IMR-90 (cell line): ENCODE measurements around the gene DOK1. TPM values are rescaled to one million over a fixed set of nuclear protein-coding genes. Genes with fewer than 3 reads are reported as not detected.

Source experiments
- ATAC-seq: fragments of 200-7000 bp; cut with Tn5 transposase; 2 replicates; pipeline ENCODE4 v1.9.1; 2020; ENCODE audit warnings: low read depth, mild to moderate bottlenecking, moderate library complexity
- Bru-seq: library from RNA; stranded (reverse); fragments of 400-500 nt; gene quantifications from one replicate; lab custom pipeline; 2021; lab: Mats Ljungman, UMichigan
- BruChase-seq, 2 experiments: library from RNA; stranded (reverse); fragments of 400-500 nt; gene quantifications; one replicate each; lab custom pipeline; 2021; lab: Mats Ljungman, UMichigan
- BruUV-seq: library from RNA; stranded (reverse); fragments of 400-500 nt; replicated peaks from 2 replicates; lab custom pipeline; 2021; lab: Mats Ljungman, UMichigan
- CTCF ChIA-PET: fragments of 300-600 bp; formaldehyde crosslinking; extraction: SDS; loops from one replicate; lab custom pipeline; 2021; ENCODE audit warnings: antibody characterized with exemption; lab: Yijun Ruan, JAX
- POLR2A ChIA-PET: fragments of 300-600 bp; sonication (Branson Sonifier 250); formaldehyde crosslinking; loops from one replicate; lab custom pipeline; 2022; ENCODE audit warnings: antibody characterized with exemption; ENCODE audit not compliant: unreplicated experiment; lab: Charles Lee
- DNase-seq: peaks from one replicate; pipeline ENCODE4 v3.0.0; 2013
- H2AFZ ChIP-seq: replicated peaks from 2 replicates; pipeline ENCODE3; 2013; ENCODE audit warnings: low read length, mild to moderate bottlenecking; ENCODE audit not compliant: poor library complexity
- H2AK5ac ChIP-seq: 2 replicates; pipeline ENCODE4 v1.6.1; 2013; ENCODE audit warnings: low read depth, low read length, inconsistent platforms
- H2AK9ac ChIP-seq: replicated peaks from 2 replicates; pipeline ENCODE3; 2013; ENCODE audit warnings: mild to moderate bottlenecking, low read depth, low read length, moderate library complexity; ENCODE audit not compliant: poor library complexity
- H2BK120ac ChIP-seq: 2 replicates; pipeline ENCODE4 v1.6.1; 2013; ENCODE audit warnings: low read depth, low read length, inconsistent platforms
- H2BK15ac ChIP-seq: 3 replicates; pipeline ENCODE4 v1.6.1; 2013; ENCODE audit warnings: low read depth, low read length, inconsistent platforms
- H2BK20ac ChIP-seq: 2 replicates; pipeline ENCODE4 v1.6.1; 2013; ENCODE audit warnings: low read depth, mild to moderate bottlenecking, inconsistent platforms, low read length, moderate library complexity
- H2BK5ac ChIP-seq: 2 replicates; pipeline ENCODE4 v1.6.1; 2013; ENCODE audit warnings: mild to moderate bottlenecking, low read depth, low read length, inconsistent platforms; ENCODE audit not compliant: poor library complexity, severe bottlenecking
- H3K14ac ChIP-seq: replicated peaks from 2 replicates; pipeline ENCODE4 v1.6.1; 2013; ENCODE audit warnings: low read depth, low read length, inconsistent platforms
- H3K18ac ChIP-seq: 2 replicates; pipeline ENCODE4 v1.6.1; 2013; ENCODE audit warnings: low read depth, low read length, control low read depth
- H3K23ac ChIP-seq: 2 replicates; pipeline ENCODE4 v1.6.1; 2013; ENCODE audit warnings: low read depth, low read length, inconsistent platforms
- H3K27ac ChIP-seq: 2 replicates; pipeline ENCODE4 v1.5.1; 2013; ENCODE audit warnings: mild to moderate bottlenecking, control low read depth, low read length; ENCODE audit not compliant: insufficient read depth
- H3K27me3 ChIP-seq: 2 replicates; pipeline ENCODE4 v1.6.1; 2013; ENCODE audit warnings: low read length; ENCODE audit not compliant: control insufficient read depth, insufficient read depth
- H3K36me3 ChIP-seq: 2 replicates; pipeline ENCODE4 v1.6.1; 2013; ENCODE audit warnings: low read length, mixed read lengths; ENCODE audit not compliant: control insufficient read depth, insufficient read depth
- H3K4ac ChIP-seq: 2 replicates; pipeline ENCODE4 v1.6.1; 2013; ENCODE audit warnings: low read depth, low read length, inconsistent platforms
- H3K4me1 ChIP-seq: 2 replicates; pipeline ENCODE4 v1.6.1; 2013; ENCODE audit warnings: low read length, mixed read lengths; ENCODE audit not compliant: control insufficient read depth, insufficient read depth
- H3K4me2 ChIP-seq: 2 replicates; pipeline ENCODE4 v1.6.1; 2013; ENCODE audit warnings: low read depth, mild to moderate bottlenecking, control low read depth, low read length, moderate library complexity
- H3K4me3 ChIP-seq: 2 replicates; pipeline ENCODE4 v1.5.1; 2013; ENCODE audit warnings: low read depth, mild to moderate bottlenecking, control low read depth, low read length, moderate library complexity; ENCODE audit not compliant: insufficient read depth
- H3K56ac ChIP-seq: 2 replicates; pipeline ENCODE4 v1.6.1; 2013; ENCODE audit warnings: low read length, inconsistent platforms; ENCODE audit not compliant: insufficient read depth; ENCODE audit errors: extremely low read depth
- H3K79me1 ChIP-seq, 2 experiments: 2 replicates each; pipeline ENCODE4 v1.6.1; 2013; ENCODE audit warnings: low read length in 2 of 2, inconsistent platforms in 1 of 2, low read depth in 1 of 2
- H3K9ac ChIP-seq: 2 replicates; pipeline ENCODE4 v1.6.1; 2013; ENCODE audit warnings: low read depth, low read length, control low read depth
- H3K9me1 ChIP-seq: 2 replicates; pipeline ENCODE4 v1.6.1; 2013; ENCODE audit warnings: low read length, inconsistent platforms; ENCODE audit not compliant: insufficient read depth
- H3K9me3 ChIP-seq: 2 replicates; pipeline ENCODE4 v1.6.1; 2013; ENCODE audit warnings: low read length; ENCODE audit not compliant: control insufficient read depth, insufficient read depth
- H4K20me1 ChIP-seq: 2 replicates; pipeline ENCODE4 v1.6.1; 2013; ENCODE audit warnings: low read length, inconsistent platforms; ENCODE audit not compliant: insufficient read depth
- H4K5ac ChIP-seq: 2 replicates; pipeline ENCODE4 v1.6.1; 2013; ENCODE audit warnings: mild to moderate bottlenecking, low read depth, low read length, control low read depth
- H4K8ac ChIP-seq, 2 experiments: 2 replicates each; pipeline ENCODE4 v1.6.1; 2013; ENCODE audit warnings: low read depth in 2 of 2, low read length in 2 of 2, control low read depth in 1 of 2, inconsistent platforms in 1 of 2
- H4K91ac ChIP-seq: 2 replicates; pipeline ENCODE4 v1.6.1; 2013; ENCODE audit warnings: low read depth, low read length, inconsistent platforms; ENCODE audit not compliant: insufficient read depth
- BHLHE40 ChIP-seq: fragments of 150-350 bp; IDR thresholded peaks from 2 replicates; pipeline ENCODE4 v1.6.1; 2016; ENCODE audit warnings: mild to moderate bottlenecking, low read depth, low read length
- MAFK ChIP-seq: IDR thresholded peaks from 2 replicates; pipeline ENCODE4 v1.6.1; 2012; ENCODE audit warnings: low read depth, low read length, improper control_type of control experiment
- MAZ ChIP-seq: IDR thresholded peaks from 2 replicates; pipeline ENCODE4 v1.6.1; 2012; ENCODE audit warnings: low read depth, mild to moderate bottlenecking, low read length, improper control_type of control experiment, moderate library complexity, borderline replicate concordance
- MXI1 ChIP-seq: IDR thresholded peaks from 2 replicates; pipeline ENCODE4 v1.6.1; 2012; ENCODE audit warnings: low read depth, mild to moderate bottlenecking, low read length, moderate library complexity, borderline replicate concordance
- POLR2A ChIP-seq: IDR thresholded peaks from 2 replicates; pipeline ENCODE4 v1.6.1; 2012; ENCODE audit warnings: mild to moderate bottlenecking, low read depth, low read length
- RCOR1 ChIP-seq: IDR thresholded peaks from 2 replicates; pipeline ENCODE4 v1.6.1; 2012; ENCODE audit warnings: mild to moderate bottlenecking, low read length, improper control_type of control experiment; ENCODE audit not compliant: insufficient replicate concordance
- SMC3 ChIP-seq: fragments of 150-350 bp; IDR thresholded peaks from 2 replicates; pipeline ENCODE4 v1.6.1; 2016; ENCODE audit warnings: low read depth, mild to moderate bottlenecking, antibody characterized with exemption, low read length, moderate library complexity
- WGBS, 2 experiments: methylation state at CpG; one replicate each; pipeline versions ENCODE4 v1.1.5 to v1.1.7; 2013; ENCODE audit warnings: missing lambda C conversion rate in 2 of 2; ENCODE audit not compliant: insufficient read length in 1 of 2; ENCODE audit errors: extremely low coverage in 2 of 2; 5-methylcytosine and 5-hydroxymethylcytosine counted together
- dilution Hi-C: fragments of 300-500 bp; cut with HindIII; formaldehyde crosslinking; loops from one replicate; pipeline ENCODE4 v1.14.3; 2018; ENCODE audit warnings: low sequenced_read_pairs; ENCODE audit not compliant: unreplicated experiment
- in situ Hi-C: fragments of 300-500 bp; cut with MboI; formaldehyde crosslinking; loops from 3 replicates; pipeline ENCODE4 v1.14.3; 2019; ENCODE audit warnings: low sequenced_read_pairs, inconsistent platforms, mixed read lengths
- intact Hi-C: fragments of 100-400 bp; cut with micrococcal nuclease; formaldehyde crosslinking; loops from 2 replicates; pipeline ENCODE4 v1.10.0; 2022
- long read RNA-seq: library from polyadenylated mRNA; unstranded; transcript quantifications from one replicate; pipeline ENCODE4 v2.0.0, GENCODE V29; 2021; ENCODE audit not compliant: unreplicated experiment
- polyA plus RNA-seq, 3 experiments: library from polyadenylated mRNA; depleted of rRNA; stranded (reverse); fragments of >200 nt; gene quantifications; 2 replicates each; pipeline ENCODE4 v1.2.3, GENCODE V29; 2012; ENCODE audit warnings: low replicate concordance in 1 of 3
- total RNA-seq: library from RNA; depleted of rRNA; stranded (reverse); fragments of >200 nt; gene quantifications from 2 replicates; pipeline ENCODE4 v1.2.3, GENCODE V29; 2012; rRNA removed

Gene DOK1
- 12.2 and 15.4 TPM in 2 replicates for total RNA-seq
- polyA plus RNA-seq (2012; rRNA removed): 17.5 and 17.6 TPM in 2 replicates
- 22.6 and 23.7 TPM in 2 replicates for polyA plus RNA-seq (2012; cell fraction: cytosol; rRNA removed)
- 13.0 and 33.0 TPM in 2 replicates for polyA plus RNA-seq (2012; cell fraction: nucleus; rRNA removed; ENCODE audit: low replicate concordance)
- Bru-seq, nascent RNA: percentile 45 among the genes with signal in this experiment
- BruChase-seq, experiment 1, labeled RNA remaining after a 6-hour chase: percentile 42 among the genes with signal in this experiment
- BruChase-seq, experiment 2, labeled RNA remaining after a 2-hour chase: percentile 46 among the genes with signal in this experiment
- long read RNA-seq, transcript DOK1-201 (5 exons, 2,555 nt): major isoform, 18 of 56 reads
- long read RNA-seq, transcript DOK1-205 (4 exons, 1,807 nt): minor isoform, 6 of 56 reads
- long read RNA-seq, partial matches to known transcripts: 0 of 56 reads
- long read RNA-seq, other reads (novel, unspliced or antisense): 27 of 56 reads

DNA sequence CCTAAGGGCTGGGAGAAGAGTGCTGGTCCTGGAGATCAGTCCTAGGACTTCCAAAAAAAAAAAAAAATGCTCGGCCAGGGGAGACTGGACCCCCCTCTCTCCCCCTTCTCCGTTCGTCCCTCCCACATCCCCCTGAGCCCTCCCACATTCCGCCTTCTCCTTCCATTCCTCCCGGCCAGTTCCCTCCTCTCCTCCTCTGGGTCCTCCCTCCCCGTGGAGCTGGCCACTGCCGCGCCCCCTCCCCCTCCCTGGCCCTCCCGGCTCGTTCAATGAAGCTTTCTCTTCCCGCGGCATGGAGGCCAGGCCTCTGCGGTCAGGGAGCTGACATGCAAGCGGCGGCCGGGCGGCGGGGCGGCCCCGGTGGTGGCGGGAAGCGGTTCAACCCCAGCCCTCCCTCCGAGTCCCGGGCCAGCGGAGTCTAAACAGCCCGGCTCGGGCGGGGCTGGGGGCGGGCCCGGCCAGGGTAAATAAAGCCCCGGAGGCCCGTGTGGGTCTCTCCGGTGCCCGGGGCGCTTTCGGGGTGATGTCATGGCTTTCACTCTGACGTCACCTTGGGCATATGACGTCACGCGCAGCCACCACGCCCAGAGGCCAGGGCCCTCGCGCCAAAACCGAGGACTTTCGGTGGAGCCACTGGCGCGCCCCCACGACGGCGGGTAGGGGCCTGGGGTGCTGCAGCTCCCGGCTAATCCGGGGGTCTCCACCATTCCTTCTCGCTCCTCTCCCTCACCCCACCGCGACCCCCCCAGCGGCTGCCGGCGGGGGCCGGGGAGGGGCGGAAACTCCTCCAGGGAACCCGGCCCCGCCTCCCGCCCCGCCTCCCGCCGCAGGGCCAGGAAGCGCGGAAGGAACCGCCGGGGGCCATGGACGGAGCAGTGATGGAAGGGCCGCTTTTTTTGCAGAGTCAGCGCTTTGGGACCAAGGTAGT is at the start of gene DOK1, which contains the start of gene LOXL3:
Gene DOK1, plus strand, starts transcription at position 829 of the 928 bp plus-strand sequence. Its CDS starts 35 bp downstream, at position 864.
Gene LOXL3, minus strand, starts transcription at position 51 of the 928 bp plus-strand sequence. CDS start 1,308 bp downstream, outside the sequence.
- H2BK5ac ChIP-seq: peak within 1 kb of the TSS; percentile 87
- TF ChIP-seq MXI1 (no peak; the same call in 1 of the 2 replicates), BHLHE40 (no peak), MAFK (peak; percentile 99), MAZ (peak; percentile 91), RCOR1 (no peak), POLR2A (peak; percentile 30; the same call in 1 of the 2 replicates), SMC3 (no peak)
- peak within 1 kb of the TSS; percentile 88 for H3K4me2 ChIP-seq
- H2AK5ac ChIP-seq: peak within 1 kb of the TSS; percentile 90
- peak within 1 kb of the TSS; percentile 97 for H4K5ac ChIP-seq
- intact Hi-C loops (loop anchor here (1.0 to 2.0 kb wide), 2 partner anchors 33 to 47 kb away; partner anchors contain the start of gene PCGF1), in situ Hi-C loops (no loop called here), dilution Hi-C loops (no loop called here)
- peak within 1 kb of the TSS; percentile 98 for H3K4ac ChIP-seq
- peak within 1 kb of the TSS; percentile 77 for H3K18ac ChIP-seq
- peak within 1 kb of the TSS; percentile 58 for H2BK20ac ChIP-seq
- no TSS peak for BruUV-seq
- peak within 1 kb of the TSS; percentile 97 for H2AK9ac ChIP-seq
- peak within 1 kb of the TSS; percentile 98 for H4K91ac ChIP-seq
- peaks cover 22% of the 10 kb centered on the region for H3K4me1 ChIP-seq
- peak within 1 kb of the TSS; percentile 98 for H2AFZ ChIP-seq
- H3K56ac ChIP-seq: peak within 1 kb of the TSS; percentile 66
- peaks cover 20 to 68% of the 10 kb centered on the region in 2 experiments for H3K79me1 ChIP-seq
- ATAC-seq (peak; percentile 85), DNase-seq (peak; percentile 88)
- H3K27me3 ChIP-seq: no peaks in the 10 kb centered on the region
- POLR2A ChIA-PET: interaction anchor here (0.6 to 1.5 kb wide), 2 partner anchors 13 to 30 kb away, joined by 3 to 19 read pairs; no protein-coding TSS in a partner anchor
- peak within 1 kb of the TSS; percentile 90 for H3K9ac ChIP-seq
- peak within 1 kb of the TSS; percentile 79 to 94 for H4K8ac ChIP-seq
- CTCF ChIA-PET: no interaction called here
- H3K4me3 ChIP-seq: peak within 1 kb of the TSS; percentile 78
- WGBS, 2 experiments: 1% methylated on average over 14 of the region's 73 CpGs; no CpG with 5 or more reads in 1 of the 2 experiments
- peaks cover 28% of the 10 kb centered on the region for H3K36me3 ChIP-seq
- H3K23ac ChIP-seq: peak within 1 kb of the TSS; percentile 94
- H3K14ac ChIP-seq: peak within 1 kb of the TSS; percentile 98
- no peaks in the 10 kb centered on the region; the same call in 1 of the 2 replicates for H4K20me1 ChIP-seq
- peaks cover 16% of the 10 kb centered on the region; the same call in 1 of the 2 replicates for H3K9me1 ChIP-seq
- H3K9me3 ChIP-seq: no peaks in the 10 kb centered on the region
- H2BK120ac ChIP-seq: peak within 1 kb of the TSS; percentile 90
- H2BK15ac ChIP-seq: peak within 1 kb of the TSS; percentile 81; the same call in 2 of the 3 replicates
- peak within 1 kb of the TSS; percentile 91 for H3K27ac ChIP-seq
